GM19438 (cell line): ENCODE results near the gene ZNF837.

Experiments
- ATAC-seq: cut with Tn5 transposase; IDR thresholded peaks from one replicate; pipeline ENCODE4 v1.9.1; 2021; ENCODE audit warnings: low read depth; ENCODE audit not compliant: unreplicated experiment

Gene ZNF837

GRCh38 chr19:58326501-58326913, 54.3 kb downstream of the ZNF837 start:
- no peak for ATAC-seq

GRCh38 chr19:58325311-58326022, 55.4 kb downstream of the ZNF837 start:
- no peak for ATAC-seq

GRCh38 chr19:58319241-58319640, 61.6 kb downstream of the ZNF837 start:
- ATAC-seq: no peak

GRCh38 chr19:58318297-58318696, 62.5 kb downstream of the ZNF837 start:
- ATAC-seq: no peak
